Mesenchymal stem cell (in vitro differentiated cells and primary cell): ENCODE results near the gene AGXT.

Experiments used
- DNase-seq: peaks from one replicate; pipeline ENCODE4 v3.0.0-alpha.2; 2013
- H2AFZ ChIP-seq: one replicate; pipeline ENCODE4 v1.6.1; 2013; ENCODE audit warnings: low read depth, mild to moderate bottlenecking, control low read depth, inconsistent platforms, low read length, moderate library complexity
- H2AK5ac ChIP-seq: 2 replicates; pipeline ENCODE4 v1.6.1; 2013; ENCODE audit warnings: low read length, moderate library complexity, mild to moderate bottlenecking, inconsistent platforms; ENCODE audit not compliant: severe bottlenecking
- H2BK120ac ChIP-seq: one replicate; pipeline ENCODE4 v1.6.1; 2013; ENCODE audit warnings: low read depth, mild to moderate bottlenecking, inconsistent platforms, low read length, moderate library complexity
- H2BK12ac ChIP-seq, 2 experiments: one replicate each; pipeline ENCODE4 v1.6.1; 2013; ENCODE audit warnings: inconsistent platforms in 2 of 2, low read length in 2 of 2, mild to moderate bottlenecking in 2 of 2, moderate library complexity in 2 of 2, control low read depth in 1 of 2
- H2BK15ac ChIP-seq: one replicate; pipeline ENCODE4 v1.6.1; 2013; ENCODE audit warnings: mild to moderate bottlenecking, low read depth, inconsistent platforms; ENCODE audit not compliant: poor library complexity, severe bottlenecking
- H2BK5ac ChIP-seq: 2 replicates; pipeline ENCODE4 v1.6.1; 2013; ENCODE audit warnings: low read depth, mild to moderate bottlenecking, low read length, control low read depth, inconsistent platforms; ENCODE audit not compliant: poor library complexity, severe bottlenecking
- H3K14ac ChIP-seq, 2 experiments: one replicate each; pipeline ENCODE4 v1.6.1; 2013; ENCODE audit warnings: inconsistent platforms in 2 of 2, low read length in 2 of 2, control low read depth in 1 of 2, mild to moderate bottlenecking in 1 of 2, moderate library complexity in 1 of 2
- H3K18ac ChIP-seq, 2 experiments: one replicate each; pipeline ENCODE4 v1.6.1; 2013; ENCODE audit warnings: inconsistent platforms in 2 of 2, low read length in 2 of 2, control low read depth in 1 of 2, low read depth in 1 of 2, mild to moderate bottlenecking in 1 of 2
- H3K23ac ChIP-seq, 2 experiments: one replicate each; pipeline ENCODE4 v1.6.1; 2013; ENCODE audit warnings: inconsistent platforms in 2 of 2, low read length in 2 of 2, mild to moderate bottlenecking in 2 of 2, moderate library complexity in 2 of 2, control low read depth in 1 of 2
- H3K27ac ChIP-seq: 2 replicates; pipeline ENCODE4 v1.5.1; 2013; ENCODE audit warnings: mild to moderate bottlenecking, moderate library complexity, low read length, control low read depth, inconsistent platforms; ENCODE audit not compliant: poor library complexity, severe bottlenecking
- H3K27me3 ChIP-seq, 2 experiments: 2 replicates each; pipeline versions ENCODE4 v1.6.1 to v1.7.0; 2013; ENCODE audit warnings: low read length in 2 of 2, mild to moderate bottlenecking in 2 of 2, moderate library complexity in 2 of 2, control low read depth in 1 of 2, inconsistent platforms in 1 of 2; ENCODE audit not compliant: control insufficient read depth in 1 of 2, insufficient read depth in 1 of 2
- H3K36me3 ChIP-seq, 2 experiments: 2 replicates each; pipeline versions ENCODE4 v1.6.1 to v1.7.0; 2013; ENCODE audit warnings: low read length in 2 of 2, control low read depth in 1 of 2, inconsistent platforms in 1 of 2, low read depth in 1 of 2, mild to moderate bottlenecking in 1 of 2; ENCODE audit not compliant: insufficient read depth in 2 of 2, control insufficient read depth in 1 of 2
- H3K4ac ChIP-seq, 2 experiments: one replicate each; pipeline ENCODE4 v1.6.1; 2013; ENCODE audit warnings: inconsistent platforms in 2 of 2, low read length in 2 of 2, mild to moderate bottlenecking in 2 of 2, moderate library complexity in 2 of 2, control low read depth in 1 of 2, low read depth in 1 of 2
- H3K4me1 ChIP-seq: 2 replicates; pipeline ENCODE4 v1.6.1; 2013; ENCODE audit warnings: low read depth, low read length, control low read depth; ENCODE audit not compliant: control insufficient read depth, insufficient read depth
- H3K4me2 ChIP-seq: 2 replicates; pipeline ENCODE4 v1.6.1; 2013; ENCODE audit warnings: low read length, mild to moderate bottlenecking, inconsistent platforms; ENCODE audit not compliant: poor library complexity, severe bottlenecking
- H3K4me3 ChIP-seq, 2 experiments: 2 replicates each; pipeline versions ENCODE4 v1.5.1 to v1.7.0; 2013; ENCODE audit warnings: low read length in 2 of 2, mild to moderate bottlenecking in 2 of 2, control low read depth in 1 of 2, low read depth in 1 of 2; ENCODE audit not compliant: insufficient read depth in 1 of 2
- H3K79me1 ChIP-seq: replicated peaks from 2 replicates; pipeline ENCODE4 v1.6.1; 2013; ENCODE audit warnings: mild to moderate bottlenecking, control low read depth, low read length, inconsistent platforms; ENCODE audit not compliant: poor library complexity, severe bottlenecking
- H3K9ac ChIP-seq: 2 replicates; pipeline ENCODE4 v1.7.0; 2013; ENCODE audit warnings: mild to moderate bottlenecking, low read length, moderate library complexity
- H3K9me3 ChIP-seq: 2 replicates; pipeline ENCODE4 v1.7.0; 2013; ENCODE audit warnings: mild to moderate bottlenecking, low read length; ENCODE audit not compliant: control insufficient read depth
- H4K8ac ChIP-seq: one replicate; pipeline ENCODE4 v1.6.1; 2013; ENCODE audit warnings: inconsistent platforms, mild to moderate bottlenecking, low read length, moderate library complexity
- H4K91ac ChIP-seq: one replicate; pipeline ENCODE4 v1.6.1; 2013; ENCODE audit warnings: mild to moderate bottlenecking, low read length, inconsistent platforms
- WGBS: methylation state at CpG from one replicate; pipeline ENCODE4 v1.1.7; 2013; ENCODE audit warnings: mixed read lengths; 5-methylcytosine and 5-hydroxymethylcytosine counted together

The AGXT gene

GRCh38 chr2:240873098-240873788 is 4.6 kb downstream of the AGXT start:
- Histone ChIP-seq H3K36me3 (no peaks in the 10 kb centered on the region), H2BK12ac (no peak overlapping the region), H3K79me1 (no peaks in the 10 kb centered on the region), H3K27ac (no peak overlapping the region), H3K18ac (no peak overlapping the region), H3K4me2 (no peak overlapping the region), H4K91ac (no peak overlapping the region), H2AFZ (no peak overlapping the region), H2BK120ac (no peak overlapping the region), H3K23ac (no peak overlapping the region), H3K9ac (no peak overlapping the region), H2BK15ac (no peak overlapping the region), H3K27me3 (peaks cover 12 to 56% of the 10 kb centered on the region in 2 experiments), H3K4me3 (no peak overlapping the region), H4K8ac (no peak overlapping the region), H2BK5ac (no peak overlapping the region), H2AK5ac (no peak overlapping the region), H3K4me1 (peaks cover 3% of the 10 kb centered on the region), H3K4ac (no peak overlapping the region), H3K9me3 (no peaks in the 10 kb centered on the region), H3K14ac (no peak overlapping the region)
- no peak for DNase-seq
- WGBS, result 83% methylated on average over 19 of the region's 21 CpGs

GRCh38 chr2:240873805-240874714 is 5.4 kb downstream of the AGXT start:
- H4K91ac ChIP-seq, result no peak overlapping the region
- DNase-seq, result no peak
- H3K14ac ChIP-seq, result no peak overlapping the region
- no peak overlapping the region for H2BK12ac ChIP-seq
- H3K9me3 ChIP-seq, result no peaks in the 10 kb centered on the region
- H3K4me3 ChIP-seq, result no peak overlapping the region
- no peak overlapping the region for H2BK120ac ChIP-seq
- no peak overlapping the region for H3K9ac ChIP-seq
- no peak overlapping the region for H2AFZ ChIP-seq
- H4K8ac ChIP-seq, result no peak overlapping the region
- peaks cover 3% of the 10 kb centered on the region for H3K4me1 ChIP-seq
- no peak overlapping the region for H3K18ac ChIP-seq
- H2BK5ac ChIP-seq, result no peak overlapping the region
- no peak overlapping the region for H3K27ac ChIP-seq
- H3K4ac ChIP-seq, result no peak overlapping the region
- no peaks in the 10 kb centered on the region for H3K36me3 ChIP-seq
- peaks cover 4 to 51% of the 10 kb centered on the region in 2 experiments for H3K27me3 ChIP-seq
- no peaks in the 10 kb centered on the region for H3K79me1 ChIP-seq
- WGBS, result 71% methylated on average over 33 of the region's 33 CpGs
- H2AK5ac ChIP-seq, result no peak overlapping the region
- no peak overlapping the region for H3K23ac ChIP-seq
- H2BK15ac ChIP-seq, result no peak overlapping the region
- H3K4me2 ChIP-seq, result no peak overlapping the region

DNA sequence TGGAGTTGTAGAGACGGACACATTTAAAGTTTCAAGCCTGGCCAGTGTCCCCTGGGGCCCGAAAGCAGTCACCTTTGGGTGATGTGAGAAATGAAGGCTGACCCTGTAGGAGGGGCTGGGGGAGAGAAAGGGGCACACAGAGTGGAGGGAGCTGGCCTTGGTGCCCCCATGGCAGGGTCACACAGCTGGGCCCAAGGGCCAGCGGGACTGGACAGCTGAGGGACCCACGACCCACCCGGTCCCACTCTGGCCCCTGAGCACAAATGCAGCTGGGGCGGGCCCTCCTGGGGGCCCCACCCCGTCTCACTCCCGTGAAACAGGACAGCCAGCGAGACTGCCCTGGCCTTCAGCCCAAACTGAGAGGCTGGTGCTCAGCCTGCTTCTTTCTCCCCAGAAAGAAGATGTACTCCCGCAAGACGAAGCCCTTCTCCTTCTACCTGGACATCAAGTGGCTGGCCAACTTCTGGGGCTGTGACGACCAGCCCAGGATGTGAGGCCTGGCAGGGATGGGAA is 6.1 kb downstream of the AGXT start:
- Histone ChIP-seq H3K27ac (no peak overlapping the region), H3K23ac (no peak overlapping the region), H4K91ac (no peak overlapping the region)

More for the DNA sequence above, 6.1 kb downstream of the AGXT start:
- Histone ChIP-seq H2BK5ac (no peak overlapping the region), H3K4me2 (no peak overlapping the region), H3K4ac (no peak overlapping the region), H2BK120ac (no peak overlapping the region), H3K9ac (no peak overlapping the region), H3K4me3 (no peak overlapping the region), H2AFZ (no peak overlapping the region), H2BK12ac (no peak overlapping the region), H3K27me3 (peaks cover 0 to 47% of the 10 kb centered on the region in 2 experiments), H3K18ac (no peak overlapping the region), H3K4me1 (peaks cover 3% of the 10 kb centered on the region), H2AK5ac (no peak overlapping the region), H4K8ac (no peak overlapping the region), H3K14ac (no peak overlapping the region), H3K9me3 (no peaks in the 10 kb centered on the region), H2BK15ac (no peak overlapping the region), H3K36me3 (no peaks in the 10 kb centered on the region), H3K79me1 (no peaks in the 10 kb centered on the region)
- WGBS, result 85% methylated on average over 9 of the region's 12 CpGs
- no peak for DNase-seq
